Measurements from ENCODE around the gene DISP2. TPM values are rescaled to one million over a fixed set of nuclear protein-coding genes. Genes with fewer than 3 reads are reported as not detected.

The DISP2 gene
- total and polyA plus RNA-seq, 2 experiments from 2014 or later, result 1.3 to 2.2 TPM

DNA sequence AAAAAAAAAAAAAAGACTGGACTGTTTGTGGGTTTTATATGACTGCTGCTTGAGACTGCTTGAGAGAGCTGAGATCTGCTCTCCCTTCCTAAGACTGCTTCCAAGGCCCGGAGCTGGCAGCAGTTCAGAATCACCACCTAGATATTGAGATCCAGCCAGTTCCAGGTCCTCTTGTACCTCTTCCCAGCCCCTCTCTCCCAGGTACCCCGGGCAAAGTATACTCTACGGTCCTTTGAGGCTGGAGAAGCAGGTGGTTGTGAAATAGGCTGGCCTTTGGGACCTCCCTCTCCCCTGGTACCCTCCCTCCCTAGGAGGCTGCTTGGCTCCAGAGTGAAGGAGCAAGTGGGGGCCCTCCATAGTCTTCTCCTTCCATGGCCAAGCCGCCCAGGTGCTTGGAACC, 70.2 kb downstream of the DISP2 start:
- H3K36me3 ChIP-seq (ENCODE audit: insufficient read depth), result no peaks in the 10 kb centered on the region
- no peaks in the 10 kb centered on the region for H3K79me2 ChIP-seq (replicated peaks; ENCODE audit: insufficient read depth)
- no peak overlapping the region for H2AFZ ChIP-seq
- Mint-ChIP-seq H3K36me3 (ENCODE audit: low read depth) (no peaks in the 10 kb centered on the region), H3K27ac (no peak overlapping the region), H3K9me3 (no peaks in the 10 kb centered on the region), H3K27me3 (ENCODE audit: insufficient read depth, low read depth, poor library complexity) (peaks cover 21% of the 10 kb centered on the region), H3K4me1 (peaks cover 20% of the 10 kb centered on the region), H3K4me3 (no peak overlapping the region)
- no peak overlapping the region for H3K4me2 ChIP-seq
- DNase-seq (ENCODE audit: low spot score), result no peak
- no peak overlapping the region for H3K27ac ChIP-seq (ENCODE audit: low read depth)
- peaks cover 3% of the 10 kb centered on the region; the same call in 1 of the 2 replicates for H3K27me3 ChIP-seq (ENCODE audit: insufficient read depth)
- H4K20me1 ChIP-seq (replicated peaks; ENCODE audit: insufficient read depth), result no peaks in the 10 kb centered on the region
- no peaks in the 10 kb centered on the region for H3K9me2 ChIP-seq (ENCODE audit: insufficient read depth)
- ATAC-seq, result no peak
- TF ChIP-seq NANOG (IDR thresholded peaks at IDR 0.05; ENCODE audit: borderline replicate concordance) (no peak), EZH2phosphoT487 (IDR thresholded peaks at IDR 0.05; ENCODE audit: unreplicated experiment) (no peak)
- TF ChIP-seq, protein P1, sequence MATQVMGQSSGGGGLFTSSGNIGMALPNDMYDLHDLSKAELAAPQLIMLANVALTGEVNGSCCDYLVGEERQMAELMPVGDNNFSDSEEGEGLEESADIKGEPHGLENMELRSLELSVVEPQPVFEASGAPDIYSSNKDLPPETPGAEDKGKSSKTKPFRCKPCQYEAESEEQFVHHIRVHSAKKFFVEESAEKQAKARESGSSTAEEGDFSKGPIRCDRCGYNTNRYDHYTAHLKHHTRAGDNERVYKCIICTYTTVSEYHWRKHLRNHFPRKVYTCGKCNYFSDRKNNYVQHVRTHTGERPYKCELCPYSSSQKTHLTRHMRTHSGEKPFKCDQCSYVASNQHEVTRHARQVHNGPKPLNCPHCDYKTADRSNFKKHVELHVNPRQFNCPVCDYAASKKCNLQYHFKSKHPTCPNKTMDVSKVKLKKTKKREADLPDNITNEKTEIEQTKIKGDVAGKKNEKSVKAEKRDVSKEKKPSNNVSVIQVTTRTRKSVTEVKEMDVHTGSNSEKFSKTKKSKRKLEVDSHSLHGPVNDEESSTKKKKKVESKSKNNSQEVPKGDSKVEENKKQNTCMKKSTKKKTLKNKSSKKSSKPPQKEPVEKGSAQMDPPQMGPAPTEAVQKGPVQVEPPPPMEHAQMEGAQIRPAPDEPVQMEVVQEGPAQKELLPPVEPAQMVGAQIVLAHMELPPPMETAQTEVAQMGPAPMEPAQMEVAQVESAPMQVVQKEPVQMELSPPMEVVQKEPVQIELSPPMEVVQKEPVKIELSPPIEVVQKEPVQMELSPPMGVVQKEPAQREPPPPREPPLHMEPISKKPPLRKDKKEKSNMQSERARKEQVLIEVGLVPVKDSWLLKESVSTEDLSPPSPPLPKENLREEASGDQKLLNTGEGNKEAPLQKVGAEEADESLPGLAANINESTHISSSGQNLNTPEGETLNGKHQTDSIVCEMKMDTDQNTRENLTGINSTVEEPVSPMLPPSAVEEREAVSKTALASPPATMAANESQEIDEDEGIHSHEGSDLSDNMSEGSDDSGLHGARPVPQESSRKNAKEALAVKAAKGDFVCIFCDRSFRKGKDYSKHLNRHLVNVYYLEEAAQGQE (IDR thresholded peaks at IDR 0.05; ENCODE audit: unreplicated experiment), result no peak
- TF ChIP-seq, protein P2, sequence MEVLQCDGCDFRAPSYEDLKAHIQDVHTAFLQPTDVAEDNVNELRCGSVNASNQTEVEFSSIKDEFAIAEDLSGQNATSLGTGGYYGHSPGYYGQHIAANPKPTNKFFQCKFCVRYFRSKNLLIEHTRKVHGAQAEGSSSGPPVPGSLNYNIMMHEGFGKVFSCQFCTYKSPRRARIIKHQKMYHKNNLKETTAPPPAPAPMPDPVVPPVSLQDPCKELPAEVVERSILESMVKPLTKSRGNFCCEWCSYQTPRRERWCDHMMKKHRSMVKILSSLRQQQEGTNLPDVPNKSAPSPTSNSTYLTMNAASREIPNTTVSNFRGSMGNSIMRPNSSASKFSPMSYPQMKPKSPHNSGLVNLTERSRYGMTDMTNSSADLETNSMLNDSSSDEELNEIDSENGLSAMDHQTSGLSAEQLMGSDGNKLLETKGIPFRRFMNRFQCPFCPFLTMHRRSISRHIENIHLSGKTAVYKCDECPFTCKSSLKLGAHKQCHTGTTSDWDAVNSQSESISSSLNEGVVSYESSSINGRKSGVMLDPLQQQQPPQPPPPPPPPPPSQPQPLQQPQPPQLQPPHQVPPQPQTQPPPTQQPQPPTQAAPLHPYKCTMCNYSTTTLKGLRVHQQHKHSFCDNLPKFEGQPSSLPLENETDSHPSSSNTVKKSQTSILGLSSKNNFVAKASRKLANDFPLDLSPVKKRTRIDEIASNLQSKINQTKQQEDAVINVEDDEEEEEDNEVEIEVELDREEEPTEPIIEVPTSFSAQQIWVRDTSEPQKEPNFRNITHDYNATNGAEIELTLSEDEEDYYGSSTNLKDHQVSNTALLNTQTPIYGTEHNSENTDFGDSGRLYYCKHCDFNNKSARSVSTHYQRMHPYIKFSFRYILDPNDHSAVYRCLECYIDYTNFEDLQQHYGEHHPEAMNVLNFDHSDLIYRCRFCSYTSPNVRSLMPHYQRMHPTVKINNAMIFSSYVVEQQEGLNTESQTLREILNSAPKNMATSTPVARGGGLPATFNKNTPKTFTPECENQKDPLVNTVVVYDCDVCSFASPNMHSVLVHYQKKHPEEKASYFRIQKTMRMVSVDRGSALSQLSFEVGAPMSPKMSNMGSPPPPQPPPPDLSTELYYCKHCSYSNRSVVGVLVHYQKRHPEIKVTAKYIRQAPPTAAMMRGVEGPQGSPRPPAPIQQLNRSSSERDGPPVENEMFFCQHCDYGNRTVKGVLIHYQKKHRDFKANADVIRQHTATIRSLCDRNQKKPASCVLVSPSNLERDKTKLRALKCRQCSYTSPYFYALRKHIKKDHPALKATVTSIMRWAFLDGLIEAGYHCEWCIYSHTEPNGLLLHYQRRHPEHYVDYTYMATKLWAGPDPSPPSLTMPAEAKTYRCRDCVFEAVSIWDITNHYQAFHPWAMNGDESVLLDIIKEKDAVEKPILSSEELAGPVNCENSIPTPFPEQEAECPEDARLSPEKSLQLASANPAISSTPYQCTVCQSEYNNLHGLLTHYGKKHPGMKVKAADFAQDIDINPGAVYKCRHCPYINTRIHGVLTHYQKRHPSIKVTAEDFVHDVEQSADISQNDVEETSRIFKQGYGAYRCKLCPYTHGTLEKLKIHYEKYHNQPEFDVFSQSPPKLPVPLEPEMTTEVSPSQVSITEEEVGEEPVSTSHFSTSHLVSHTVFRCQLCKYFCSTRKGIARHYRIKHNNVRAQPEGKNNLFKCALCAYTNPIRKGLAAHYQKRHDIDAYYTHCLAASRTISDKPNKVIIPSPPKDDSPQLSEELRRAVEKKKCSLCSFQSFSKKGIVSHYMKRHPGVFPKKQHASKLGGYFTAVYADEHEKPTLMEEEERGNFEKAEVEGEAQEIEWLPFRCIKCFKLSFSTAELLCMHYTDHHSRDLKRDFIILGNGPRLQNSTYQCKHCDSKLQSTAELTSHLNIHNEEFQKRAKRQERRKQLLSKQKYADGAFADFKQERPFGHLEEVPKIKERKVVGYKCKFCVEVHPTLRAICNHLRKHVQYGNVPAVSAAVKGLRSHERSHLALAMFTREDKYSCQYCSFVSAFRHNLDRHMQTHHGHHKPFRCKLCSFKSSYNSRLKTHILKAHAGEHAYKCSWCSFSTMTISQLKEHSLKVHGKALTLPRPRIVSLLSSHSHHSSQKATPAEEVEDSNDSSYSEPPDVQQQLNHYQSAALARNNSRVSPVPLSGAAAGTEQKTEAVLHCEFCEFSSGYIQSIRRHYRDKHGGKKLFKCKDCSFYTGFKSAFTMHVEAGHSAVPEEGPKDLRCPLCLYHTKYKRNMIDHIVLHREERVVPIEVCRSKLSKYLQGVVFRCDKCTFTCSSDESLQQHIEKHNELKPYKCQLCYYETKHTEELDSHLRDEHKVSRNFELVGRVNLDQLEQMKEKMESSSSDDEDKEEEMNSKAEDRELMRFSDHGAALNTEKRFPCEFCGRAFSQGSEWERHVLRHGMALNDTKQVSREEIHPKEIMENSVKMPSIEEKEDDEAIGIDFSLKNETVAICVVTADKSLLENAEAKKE (CRISPR knock-in tag; IDR thresholded peaks at IDR 0.05), result no peak
- TF ChIP-seq, protein P3, sequence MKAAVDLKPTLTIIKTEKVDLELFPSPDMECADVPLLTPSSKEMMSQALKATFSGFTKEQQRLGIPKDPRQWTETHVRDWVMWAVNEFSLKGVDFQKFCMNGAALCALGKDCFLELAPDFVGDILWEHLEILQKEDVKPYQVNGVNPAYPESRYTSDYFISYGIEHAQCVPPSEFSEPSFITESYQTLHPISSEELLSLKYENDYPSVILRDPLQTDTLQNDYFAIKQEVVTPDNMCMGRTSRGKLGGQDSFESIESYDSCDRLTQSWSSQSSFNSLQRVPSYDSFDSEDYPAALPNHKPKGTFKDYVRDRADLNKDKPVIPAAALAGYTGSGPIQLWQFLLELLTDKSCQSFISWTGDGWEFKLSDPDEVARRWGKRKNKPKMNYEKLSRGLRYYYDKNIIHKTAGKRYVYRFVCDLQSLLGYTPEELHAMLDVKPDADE (IDR thresholded peaks at IDR 0.05), result no peak
- H3K4me3 ChIP-seq, result no peak overlapping the region
- H3K4me1 ChIP-seq (ENCODE audit: insufficient read depth), result peaks cover 15% of the 10 kb centered on the region
- H3F3A ChIP-seq (replicated peaks; ENCODE audit: low read depth), result peaks cover 5% of the 10 kb centered on the region; the same call in 1 of the 2 replicates

Other genes starting within 250 kb of the DISP2 start
- gene BMF, start 249.3 kb upstream of the DISP2 start, total RNA-seq (2014; rRNA removed; shearing (Covaris generic)), result 16.0 and 20.3 TPM in 2 replicates
- 2.0 and 2.5 TPM in 2 replicates for gene BMF, start 249.3 kb upstream of the DISP2 start, polyA plus RNA-seq (2016; fragmentation: Nextera tagmentation; extraction: Ambion mirVana)
- gene BUB1B, start 197.2 kb upstream of the DISP2 start, total RNA-seq (2014; rRNA removed; shearing (Covaris generic)), result 113 and 160 TPM in 2 replicates
- 69.3 and 77.7 TPM in 2 replicates for gene BUB1B, start 197.2 kb upstream of the DISP2 start, polyA plus RNA-seq (2016; fragmentation: Nextera tagmentation; extraction: Ambion mirVana)
- gene PAK6, start 119.2 kb upstream of the DISP2 start, total RNA-seq (2014; rRNA removed; shearing (Covaris generic)), result 6.6 and 20.0 TPM in 2 replicates
- 2.4 and 2.9 TPM in 2 replicates for gene PAK6, start 119.2 kb upstream of the DISP2 start, polyA plus RNA-seq (2016; fragmentation: Nextera tagmentation; extraction: Ambion mirVana)
- 0.59 and 0.74 TPM in 2 replicates for gene ANKRD63, start 75.2 kb upstream of the DISP2 start, total RNA-seq (2014; rRNA removed; shearing (Covaris generic))
- not detected in 2 replicates for gene ANKRD63, start 75.2 kb upstream of the DISP2 start, polyA plus RNA-seq (2016; fragmentation: Nextera tagmentation; extraction: Ambion mirVana)
- 8.5 and 13.8 TPM in 2 replicates for gene PLCB2, start 50.3 kb upstream of the DISP2 start, total RNA-seq (2014; rRNA removed; shearing (Covaris generic))
- gene PLCB2, start 50.3 kb upstream of the DISP2 start, polyA plus RNA-seq (2016; fragmentation: Nextera tagmentation; extraction: Ambion mirVana), result 7.5 and 9.5 TPM in 2 replicates
- 32.7 and 33.0 TPM in 2 replicates for gene INAFM2, start 34.5 kb upstream of the DISP2 start, total RNA-seq (2014; rRNA removed; shearing (Covaris generic))
- 18.1 and 20.0 TPM in 2 replicates for gene INAFM2, start 34.5 kb upstream of the DISP2 start, polyA plus RNA-seq (2016; fragmentation: Nextera tagmentation; extraction: Ambion mirVana)
- gene CCDC9B, start 17.3 kb upstream of the DISP2 start, total RNA-seq (2014; rRNA removed; shearing (Covaris generic)), result 0.97 and 1.2 TPM in 2 replicates
- 0.18 and 0.23 TPM in 2 replicates for gene CCDC9B, start 17.3 kb upstream of the DISP2 start, polyA plus RNA-seq (2016; fragmentation: Nextera tagmentation; extraction: Ambion mirVana)
- not detected in 2 replicates for gene PHGR1, start 7.2 kb upstream of the DISP2 start, total RNA-seq (2014; rRNA removed; shearing (Covaris generic))
- not detected in 2 replicates for gene PHGR1, start 7.2 kb upstream of the DISP2 start, polyA plus RNA-seq (2016; fragmentation: Nextera tagmentation; extraction: Ambion mirVana)
- 67.9 and 76.4 TPM in 2 replicates for gene KNSTRN, start 24.5 kb downstream of the DISP2 start, total RNA-seq (2014; rRNA removed; shearing (Covaris generic))
- 62.7 and 80.4 TPM in 2 replicates for gene KNSTRN, start 24.5 kb downstream of the DISP2 start, polyA plus RNA-seq (2016; fragmentation: Nextera tagmentation; extraction: Ambion mirVana)
- 64.0 and 75.4 TPM in 2 replicates for gene IVD, start 47.6 kb downstream of the DISP2 start, total RNA-seq (2014; rRNA removed; shearing (Covaris generic))
- 53.5 and 54.1 TPM in 2 replicates for gene IVD, start 47.6 kb downstream of the DISP2 start, polyA plus RNA-seq (2016; fragmentation: Nextera tagmentation; extraction: Ambion mirVana)
- gene BAHD1, start 82.7 kb downstream of the DISP2 start, total RNA-seq (2014; rRNA removed; shearing (Covaris generic)), result 32.4 and 40.1 TPM in 2 replicates
- gene BAHD1, start 82.7 kb downstream of the DISP2 start, polyA plus RNA-seq (2016; fragmentation: Nextera tagmentation; extraction: Ambion mirVana), result 11.2 and 11.6 TPM in 2 replicates
- gene CHST14, start 112.8 kb downstream of the DISP2 start, total RNA-seq (2014; rRNA removed; shearing (Covaris generic)), result 15.6 and 17.9 TPM in 2 replicates
- 8.4 and 10.0 TPM in 2 replicates for gene CHST14, start 112.8 kb downstream of the DISP2 start, polyA plus RNA-seq (2016; fragmentation: Nextera tagmentation; extraction: Ambion mirVana)
- 15.4 and 16.9 TPM in 2 replicates for gene CCDC32, start 206.8 kb downstream of the DISP2 start, total RNA-seq (2014; rRNA removed; shearing (Covaris generic))
- gene CCDC32, start 206.8 kb downstream of the DISP2 start, polyA plus RNA-seq (2016; fragmentation: Nextera tagmentation; extraction: Ambion mirVana), result 12.2 and 13.8 TPM in 2 replicates
- 23.3 and 25.5 TPM in 2 replicates for gene RPUSD2, start 211.1 kb downstream of the DISP2 start, total RNA-seq (2014; rRNA removed; shearing (Covaris generic))
- 21.2 and 22.0 TPM in 2 replicates for gene RPUSD2, start 211.1 kb downstream of the DISP2 start, polyA plus RNA-seq (2016; fragmentation: Nextera tagmentation; extraction: Ambion mirVana)
- gene KNL1, start 236.0 kb downstream of the DISP2 start, total RNA-seq (2014; rRNA removed; shearing (Covaris generic)), result 43.2 and 46.2 TPM in 2 replicates
- gene KNL1, start 236.0 kb downstream of the DISP2 start, polyA plus RNA-seq (2016; fragmentation: Nextera tagmentation; extraction: Ambion mirVana), result 16.7 and 18.5 TPM in 2 replicates

Data from GM23338 (cell line).